IPS-18a (cell line): ENCODE data around the gene SINHCAF.

Experiments
- H3K27ac ChIP-seq: one replicate; pipeline ENCODE4 v1.5.1; 2013; ENCODE audit warnings: low read length
- H3K27me3 ChIP-seq: one replicate; pipeline ENCODE4 v1.6.1; 2013; ENCODE audit warnings: mild to moderate bottlenecking, low read length; ENCODE audit not compliant: control insufficient read depth, insufficient read depth
- H3K36me3 ChIP-seq: one replicate; pipeline ENCODE4 v1.6.1; 2013; ENCODE audit warnings: low read depth, low read length; ENCODE audit not compliant: control insufficient read depth
- H3K4me1 ChIP-seq: one replicate; pipeline ENCODE4 v1.6.1; 2013; ENCODE audit warnings: low read depth, low read length; ENCODE audit not compliant: control insufficient read depth
- H3K4me3 ChIP-seq: one replicate; pipeline ENCODE4 v1.5.1; 2013; ENCODE audit warnings: low read length
- H3K9ac ChIP-seq: one replicate; pipeline ENCODE4 v1.6.1; 2013; ENCODE audit warnings: mild to moderate bottlenecking, low read length, moderate library complexity
- H3K9me3 ChIP-seq: one replicate; pipeline ENCODE4 v1.6.1; 2013; ENCODE audit warnings: low read depth, low read length; ENCODE audit not compliant: control insufficient read depth

Gene SINHCAF

GRCh38 chr12:31326736-31327659 lies 1.0 kb upstream of the SINHCAF start:
- peak overlapping the region; percentile 99 for H3K4me3 ChIP-seq
- H3K9ac ChIP-seq: peak overlapping the region; percentile 85
- peaks cover 8% of the 10 kb centered on the region for H3K4me1 ChIP-seq
- H3K27me3 ChIP-seq: no peaks in the 10 kb centered on the region
- no peaks in the 10 kb centered on the region for H3K9me3 ChIP-seq
- H3K36me3 ChIP-seq: no peaks in the 10 kb centered on the region
- H3K27ac ChIP-seq: peak overlapping the region; percentile 87

GRCh38 chr12:31325524-31325875 lies 450 bp downstream of the SINHCAF start:
- peak overlapping the region; percentile 99 for H3K4me3 ChIP-seq
- H3K36me3 ChIP-seq: no peaks in the 10 kb centered on the region
- peak overlapping the region; percentile 95 for H3K27ac ChIP-seq
- H3K9me3 ChIP-seq: no peaks in the 10 kb centered on the region
- H3K9ac ChIP-seq: peak overlapping the region; percentile 99
- no peaks in the 10 kb centered on the region for H3K27me3 ChIP-seq
- H3K4me1 ChIP-seq: peaks cover 23% of the 10 kb centered on the region

- no peaks in the 10 kb centered on the region for H3K27me3 ChIP-seq
- no peaks in the 10 kb centered on the region for H3K9me3 ChIP-seq
- H3K9ac ChIP-seq: peak overlapping the region; percentile 99
- no peaks in the 10 kb centered on the region for H3K36me3 ChIP-seq
- H3K4me3 ChIP-seq: peak overlapping the region; percentile 99
- H3K27ac ChIP-seq: peak overlapping the region; percentile 95
- peaks cover 28% of the 10 kb centered on the region for H3K4me1 ChIP-seq
Observed at GRCh38 chr12:31324845-31325523, 966 bp downstream of the SINHCAF start.

GRCh38 chr12:31324116-31324844 lies 1.7 kb downstream of the SINHCAF start:
- no peaks in the 10 kb centered on the region for H3K27me3 ChIP-seq
- no peaks in the 10 kb centered on the region for H3K9me3 ChIP-seq
- H3K36me3 ChIP-seq: no peaks in the 10 kb centered on the region
- peaks cover 35% of the 10 kb centered on the region for H3K4me1 ChIP-seq
- H3K4me3 ChIP-seq: peak overlapping the region; percentile 99
- peak overlapping the region; percentile 95 for H3K27ac ChIP-seq
- peak overlapping the region; percentile 99 for H3K9ac ChIP-seq

GRCh38 chr12:31323391-31324115 lies 2.4 kb downstream of the SINHCAF start:
- Histone ChIP-seq H3K36me3 (no peaks in the 10 kb centered on the region), H3K4me1 (peaks cover 42% of the 10 kb centered on the region), H3K27me3 (no peaks in the 10 kb centered on the region), H3K9me3 (no peaks in the 10 kb centered on the region), H3K9ac (peak overlapping the region; percentile 99), H3K4me3 (peak overlapping the region; percentile 99), H3K27ac (peak overlapping the region; percentile 78)

- Histone ChIP-seq H3K4me3 (peak overlapping the region; percentile 99), H3K27me3 (no peaks in the 10 kb centered on the region), H3K9me3 (no peaks in the 10 kb centered on the region), H3K9ac (peak overlapping the region; percentile 99), H3K36me3 (no peaks in the 10 kb centered on the region), H3K4me1 (peaks cover 50% of the 10 kb centered on the region), H3K27ac (no peak overlapping the region)
Observed at GRCh38 chr12:31322801-31323207, 3.1 kb downstream of the SINHCAF start.

GRCh38 chr12:31321897-31322228 lies 4.1 kb downstream of the SINHCAF start:
- no peak overlapping the region for H3K27ac ChIP-seq
- peak overlapping the region; percentile 99 for H3K4me3 ChIP-seq
- H3K36me3 ChIP-seq: no peaks in the 10 kb centered on the region
- H3K27me3 ChIP-seq: no peaks in the 10 kb centered on the region
- peaks cover 59% of the 10 kb centered on the region for H3K4me1 ChIP-seq
- no peaks in the 10 kb centered on the region for H3K9me3 ChIP-seq
- H3K9ac ChIP-seq: peak overlapping the region; percentile 99

GRCh38 chr12:31321186-31321896 lies 4.6 kb downstream of the SINHCAF start:
- no peaks in the 10 kb centered on the region for H3K9me3 ChIP-seq
- peak overlapping the region; percentile 99 for H3K9ac ChIP-seq
- no peak overlapping the region for H3K27ac ChIP-seq
- no peaks in the 10 kb centered on the region for H3K36me3 ChIP-seq
- H3K4me1 ChIP-seq: peaks cover 62% of the 10 kb centered on the region
- peak overlapping the region; percentile 99 for H3K4me3 ChIP-seq
- H3K27me3 ChIP-seq: no peaks in the 10 kb centered on the region

- H3K9ac ChIP-seq: no peak overlapping the region
- peaks cover 75% of the 10 kb centered on the region for H3K4me1 ChIP-seq
- H3K4me3 ChIP-seq: peak overlapping the region; percentile 5
- H3K27ac ChIP-seq: no peak overlapping the region
- H3K27me3 ChIP-seq: no peaks in the 10 kb centered on the region
- no peaks in the 10 kb centered on the region for H3K36me3 ChIP-seq
- no peaks in the 10 kb centered on the region for H3K9me3 ChIP-seq
Observed at GRCh38 chr12:31318657-31319269, 7.2 kb downstream of the SINHCAF start.
